K562 (cell line): ENCODE data around the gene MRGPRX3. TPM values are rescaled to one million over a fixed set of nuclear protein-coding genes. Genes with fewer than 3 reads are reported as not detected.
A peak's percentile ranks its signal among the peaks of the same experiment; 100 is the strongest.

Experiments used
- CC2D1A ChIP-seq: fragments of 450-650 bp; IDR thresholded peaks from 2 replicates; pipeline ENCODE4 v1.6.1; 2017; ENCODE audit warnings: mild to moderate bottlenecking
- ETV1 ChIP-seq: fragments of 450-650 bp; conservative IDR thresholded peaks from 2 replicates; pipeline ENCODE4 v1.6.1; 2016; ENCODE audit warnings: missing genetic modification characterization, control low read depth, low read depth, missing compliant biosample characterization
- GABPA ChIP-seq: fragments of 200-800 bp; sonication (Bioruptor generic); conservative IDR thresholded peaks from 2 replicates; pipeline ENCODE4 v1.6.1; 2016; ENCODE audit warnings: low read depth, missing genetic modification characterization, missing compliant biosample characterization
- PHF20 ChIP-seq: fragments of 450-650 bp; IDR thresholded peaks from 2 replicates; pipeline ENCODE4 v1.6.1; 2018; ENCODE audit not compliant: partially characterized antibody
- TAF9B ChIP-seq: fragments of 450-650 bp; IDR thresholded peaks from 2 replicates; pipeline ENCODE4 v1.6.1; 2018; ENCODE audit warnings: mild to moderate bottlenecking; ENCODE audit not compliant: partially characterized antibody
- TCF7 ChIP-seq: sonication (generic); IDR thresholded peaks from 2 replicates; pipeline ENCODE4 v1.6.1; 2016; ENCODE audit warnings: antibody characterized with exemption, borderline replicate concordance
- ZNF197 ChIP-seq: fragments of 200-800 bp; sonication (Bioruptor generic); IDR thresholded peaks from 2 replicates; pipeline ENCODE4 v1.6.1; 2016; ENCODE audit warnings: low read depth, missing genetic modification characterization, missing compliant biosample characterization
- ZNF263 ChIP-seq: sonication (generic); formaldehyde crosslinking; IDR thresholded peaks from 2 replicates; pipeline ENCODE4 v1.8.0; 2022; ENCODE audit warnings: mild to moderate bottlenecking, missing genetic modification reagents, borderline replicate concordance
- polyA plus RNA-seq, 8 experiments: library from polyadenylated mRNA; depleted of rRNA in 4 of 8; stranded (reverse) in 5 of 8; unstranded in 3 of 8; fragments of >200 nt; fragmentation: Nextera tagmentation in 2 of 8; fragmentation: Illumina TruSeq in 1 of 8; extraction: Ambion mirVana in 2 of 8; extraction: Trizol in 1 of 8; gene quantifications; 2 replicates each; pipeline versions ENCODE4 v1.2.1 to v1.2.3, GENCODE V29; 2011 to 2014; ENCODE audit warnings: inconsistent platforms in 1 of 8, missing spikeins in 1 of 8
- total RNA-seq, 7 experiments: library from RNA; depleted of rRNA in 6 of 7; stranded (reverse); fragments of >200 nt in 6 of 7; fragmentation: Illumina TruSeq in 2 of 7; extraction: Trizol in 2 of 7; gene quantifications; 2 replicates each; pipeline versions ENCODE4 v1.2.1 to v1.2.3, GENCODE V29; 2011 to 2021; ENCODE audit warnings: low replicate concordance in 1 of 7
- TF ChIP-seq, protein P1 (sequence below): fragments of 450-650 bp; IDR thresholded peaks from 2 replicates; pipeline ENCODE4 v1.7.1; 2018; ENCODE audit warnings: mild to moderate bottlenecking, low read depth; ENCODE audit not compliant: partially characterized antibody
- TF ChIP-seq, protein P2 (sequence below): fragments of 250-450 bp; sonication (Bioruptor Pico); IDR thresholded peaks from 2 replicates; pipeline ENCODE4 v1.4.0; 2020; ENCODE audit warnings: mild to moderate bottlenecking
- TF ChIP-seq, protein P3 (sequence below), 2 experiments: fragments of 200-800 bp in 1 of 2; sonication (Bioruptor generic) in 1 of 2; sonication (generic) in 1 of 2; formaldehyde crosslinking in 1 of 2; IDR thresholded peaks in 1 of 2; conservative IDR thresholded peaks in 1 of 2; 2 replicates each; pipeline versions ENCODE4 v1.5.0 to v1.6.1; 2016 to 2020; ENCODE audit warnings: missing compliant biosample characterization in 1 of 2, missing genetic modification characterization in 1 of 2, missing genetic modification reagents in 1 of 2
- TF ChIP-seq, protein P4 (sequence below): sonication (generic); formaldehyde crosslinking; IDR thresholded peaks from 2 replicates; pipeline ENCODE4 v1.9.0; 2022; ENCODE audit warnings: mild to moderate bottlenecking, missing genetic modification reagents
- TF ChIP-seq, protein P5 (sequence below): sonication (generic); formaldehyde crosslinking; IDR thresholded peaks from 2 replicates; pipeline ENCODE4 v1.8.0; 2022; ENCODE audit warnings: mild to moderate bottlenecking, missing genetic modification reagents
- TF ChIP-seq, protein P6 (sequence below): fragments of 450-650 bp; formaldehyde crosslinking; IDR thresholded peaks from 2 replicates; pipeline ENCODE4 v1.4.0; 2020; ENCODE audit warnings: mild to moderate bottlenecking, moderate library complexity
- TF ChIP-seq, protein P7 (sequence below), 2 experiments: IDR thresholded peaks; 2 replicates each; pipeline ENCODE4 v1.6.1; 2011; ENCODE audit warnings: borderline replicate concordance in 1 of 2, control low read depth in 1 of 2, low read depth in 1 of 2, low read length in 1 of 2, mild to moderate bottlenecking in 1 of 2, mixed read lengths in 1 of 2, moderate library complexity in 1 of 2; ENCODE audit not compliant: insufficient read depth in 1 of 2, insufficient read length in 1 of 2, poor library complexity in 1 of 2, severe bottlenecking in 1 of 2; ENCODE audit errors: extremely low read depth in 1 of 2

Gene MRGPRX3
- total and polyA plus RNA-seq, 9 of the 15 experiments (the other 6 are each of a cell fraction or from before 2014, with no cell fraction given), result not detected

DNA sequence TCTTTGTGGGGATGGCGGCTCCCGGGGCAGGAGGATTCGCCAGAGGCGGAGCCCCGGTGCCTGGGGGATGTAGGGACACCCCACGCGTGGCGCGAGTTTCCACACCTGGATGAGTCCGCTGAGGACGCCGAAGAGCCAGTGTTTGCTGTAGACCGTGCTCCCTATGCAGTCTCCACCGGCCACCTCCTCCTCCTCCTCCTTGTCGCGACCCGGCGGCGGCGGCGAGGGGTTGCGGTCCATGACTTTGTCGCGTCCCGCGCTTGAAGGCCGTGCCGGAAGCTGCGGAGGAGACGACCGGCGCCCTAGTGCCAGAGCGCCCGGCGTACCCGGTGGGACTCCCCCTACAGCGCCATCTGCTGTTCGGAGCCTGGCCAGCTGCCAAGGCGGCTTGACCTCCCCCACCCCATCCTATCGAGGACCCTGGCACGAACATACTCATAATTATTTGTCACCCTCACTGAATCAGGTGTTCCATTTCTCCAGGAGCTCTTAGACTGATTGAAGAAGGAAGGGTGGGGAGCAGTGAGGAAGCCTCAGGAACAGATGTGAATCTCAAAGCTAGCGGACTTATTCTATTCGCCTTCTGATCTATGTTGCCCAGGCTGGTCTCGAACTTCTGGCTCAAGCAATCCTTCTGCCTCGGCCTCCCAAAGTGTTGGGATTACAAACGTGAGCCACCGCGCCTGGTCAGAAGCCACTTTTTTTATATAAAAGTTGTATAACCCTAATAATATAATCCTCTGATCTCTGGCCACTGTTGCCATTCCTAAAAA lies 26.4 kb upstream of the MRGPRX3 start, which contains the start of gene SAAL1 (continued):
- peak; percentile 80 for TF ChIP-seq CC2D1A
- TF ChIP-seq, protein P1, sequence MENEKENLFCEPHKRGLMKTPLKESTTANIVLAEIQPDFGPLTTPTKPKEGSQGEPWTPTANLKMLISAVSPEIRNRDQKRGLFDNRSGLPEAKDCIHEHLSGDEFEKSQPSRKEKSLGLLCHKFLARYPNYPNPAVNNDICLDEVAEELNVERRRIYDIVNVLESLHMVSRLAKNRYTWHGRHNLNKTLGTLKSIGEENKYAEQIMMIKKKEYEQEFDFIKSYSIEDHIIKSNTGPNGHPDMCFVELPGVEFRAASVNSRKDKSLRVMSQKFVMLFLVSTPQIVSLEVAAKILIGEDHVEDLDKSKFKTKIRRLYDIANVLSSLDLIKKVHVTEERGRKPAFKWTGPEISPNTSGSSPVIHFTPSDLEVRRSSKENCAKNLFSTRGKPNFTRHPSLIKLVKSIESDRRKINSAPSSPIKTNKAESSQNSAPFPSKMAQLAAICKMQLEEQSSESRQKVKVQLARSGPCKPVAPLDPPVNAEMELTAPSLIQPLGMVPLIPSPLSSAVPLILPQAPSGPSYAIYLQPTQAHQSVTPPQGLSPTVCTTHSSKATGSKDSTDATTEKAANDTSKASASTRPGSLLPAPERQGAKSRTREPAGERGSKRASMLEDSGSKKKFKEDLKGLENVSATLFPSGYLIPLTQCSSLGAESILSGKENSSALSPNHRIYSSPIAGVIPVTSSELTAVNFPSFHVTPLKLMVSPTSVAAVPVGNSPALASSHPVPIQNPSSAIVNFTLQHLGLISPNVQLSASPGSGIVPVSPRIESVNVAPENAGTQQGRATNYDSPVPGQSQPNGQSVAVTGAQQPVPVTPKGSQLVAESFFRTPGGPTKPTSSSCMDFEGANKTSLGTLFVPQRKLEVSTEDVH, result peak; percentile 73
- TF ChIP-seq TAF9B, result peak; percentile 58
- TF ChIP-seq, protein P2, sequence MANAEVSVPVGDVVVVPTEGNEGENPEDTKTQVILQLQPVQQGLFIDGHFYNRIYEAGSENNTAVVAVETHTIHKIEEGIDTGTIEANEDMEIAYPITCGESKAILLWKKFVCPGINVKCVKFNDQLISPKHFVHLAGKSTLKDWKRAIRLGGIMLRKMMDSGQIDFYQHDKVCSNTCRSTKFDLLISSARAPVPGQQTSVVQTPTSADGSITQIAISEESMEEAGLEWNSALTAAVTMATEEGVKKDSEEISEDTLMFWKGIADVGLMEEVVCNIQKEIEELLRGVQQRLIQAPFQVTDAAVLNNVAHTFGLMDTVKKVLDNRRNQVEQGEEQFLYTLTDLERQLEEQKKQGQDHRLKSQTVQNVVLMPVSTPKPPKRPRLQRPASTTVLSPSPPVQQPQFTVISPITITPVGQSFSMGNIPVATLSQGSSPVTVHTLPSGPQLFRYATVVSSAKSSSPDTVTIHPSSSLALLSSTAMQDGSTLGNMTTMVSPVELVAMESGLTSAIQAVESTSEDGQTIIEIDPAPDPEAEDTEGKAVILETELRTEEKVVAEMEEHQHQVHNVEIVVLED (CRISPR knock-in tag), result peak; percentile 16; the same call in 1 of the 2 replicates
- TF ChIP-seq, protein P3, sequence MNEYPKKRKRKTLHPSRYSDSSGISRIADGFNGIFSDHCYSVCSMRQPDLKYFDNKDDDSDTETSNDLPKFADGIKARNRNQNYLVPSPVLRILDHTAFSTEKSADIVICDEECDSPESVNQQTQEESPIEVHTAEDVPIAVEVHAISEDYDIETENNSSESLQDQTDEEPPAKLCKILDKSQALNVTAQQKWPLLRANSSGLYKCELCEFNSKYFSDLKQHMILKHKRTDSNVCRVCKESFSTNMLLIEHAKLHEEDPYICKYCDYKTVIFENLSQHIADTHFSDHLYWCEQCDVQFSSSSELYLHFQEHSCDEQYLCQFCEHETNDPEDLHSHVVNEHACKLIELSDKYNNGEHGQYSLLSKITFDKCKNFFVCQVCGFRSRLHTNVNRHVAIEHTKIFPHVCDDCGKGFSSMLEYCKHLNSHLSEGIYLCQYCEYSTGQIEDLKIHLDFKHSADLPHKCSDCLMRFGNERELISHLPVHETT (CRISPR knock-in tag; conservative IDR thresholded peaks at IDR 0.05 in 1 of 2, IDR thresholded peaks at IDR 0.05 in 1 of 2), result 0 out of 4 replicates have a peak, but pooled peaks of 1 of the 2 experiments have one; percentile 43
- TF ChIP-seq GABPA (tag), result peak; percentile 92
- peak; percentile 70; the same call in 1 of the 2 replicates for TF ChIP-seq TCF7
- TF ChIP-seq ZNF197 (CRISPR knock-in tag), result 0 out of 2 replicates have a peak, but pooled peaks have one; percentile 58
- TF ChIP-seq, protein P4, sequence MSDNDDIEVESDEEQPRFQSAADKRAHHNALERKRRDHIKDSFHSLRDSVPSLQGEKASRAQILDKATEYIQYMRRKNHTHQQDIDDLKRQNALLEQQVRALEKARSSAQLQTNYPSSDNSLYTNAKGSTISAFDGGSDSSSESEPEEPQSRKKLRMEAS (CRISPR knock-in tag), result peak; percentile 49; the same call in 1 of the 2 replicates
- peak; percentile 94 for TF ChIP-seq ZNF263 (CRISPR knock-in tag)
- peak; percentile 95 for TF ChIP-seq PHF20
- TF ChIP-seq, protein P5, sequence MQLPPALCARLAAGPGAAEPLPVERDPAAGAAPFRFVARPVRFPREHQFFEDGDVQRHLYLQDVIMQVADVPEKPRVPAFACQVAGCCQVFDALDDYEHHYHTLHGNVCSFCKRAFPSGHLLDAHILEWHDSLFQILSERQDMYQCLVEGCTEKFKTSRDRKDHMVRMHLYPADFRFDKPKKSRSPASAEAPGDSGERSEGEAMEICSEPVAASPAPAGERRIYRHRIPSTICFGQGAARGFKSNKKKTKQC (CRISPR knock-in tag), result peak; percentile 76; the same call in 1 of the 2 replicates
- TF ChIP-seq, protein P6, sequence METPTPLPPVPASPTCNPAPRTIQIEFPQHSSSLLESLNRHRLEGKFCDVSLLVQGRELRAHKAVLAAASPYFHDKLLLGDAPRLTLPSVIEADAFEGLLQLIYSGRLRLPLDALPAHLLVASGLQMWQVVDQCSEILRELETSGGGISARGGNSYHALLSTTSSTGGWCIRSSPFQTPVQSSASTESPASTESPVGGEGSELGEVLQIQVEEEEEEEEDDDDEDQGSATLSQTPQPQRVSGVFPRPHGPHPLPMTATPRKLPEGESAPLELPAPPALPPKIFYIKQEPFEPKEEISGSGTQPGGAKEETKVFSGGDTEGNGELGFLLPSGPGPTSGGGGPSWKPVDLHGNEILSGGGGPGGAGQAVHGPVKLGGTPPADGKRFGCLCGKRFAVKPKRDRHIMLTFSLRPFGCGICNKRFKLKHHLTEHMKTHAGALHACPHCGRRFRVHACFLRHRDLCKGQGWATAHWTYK (CRISPR knock-in tag), result peak; percentile 71; the same call in 1 of the 2 replicates
- TF ChIP-seq, protein P7, sequence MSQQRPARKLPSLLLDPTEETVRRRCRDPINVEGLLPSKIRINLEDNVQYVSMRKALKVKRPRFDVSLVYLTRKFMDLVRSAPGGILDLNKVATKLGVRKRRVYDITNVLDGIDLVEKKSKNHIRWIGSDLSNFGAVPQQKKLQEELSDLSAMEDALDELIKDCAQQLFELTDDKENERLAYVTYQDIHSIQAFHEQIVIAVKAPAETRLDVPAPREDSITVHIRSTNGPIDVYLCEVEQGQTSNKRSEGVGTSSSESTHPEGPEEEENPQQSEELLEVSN (IDR thresholded peaks at IDR 0.05; ENCODE audit: borderline replicate concordance in 1 of 2, extremely low read depth in 1 of 2, insufficient read depth in 1 of 2, insufficient read length in 1 of 2, low read depth in 1 of 2, low read length in 1 of 2, poor library complexity in 1 of 2, severe bottlenecking in 1 of 2), result peak; percentile 45 to 69
- peak; percentile 90 for TF ChIP-seq ETV1 (tag)
